GM21367 (cell line): ENCODE results near the gene RELN.

Experiments
- ATAC-seq: cut with Tn5 transposase; IDR thresholded peaks from one replicate; pipeline ENCODE4 v1.9.1; 2021; ENCODE audit not compliant: unreplicated experiment

The RELN gene

DNA sequence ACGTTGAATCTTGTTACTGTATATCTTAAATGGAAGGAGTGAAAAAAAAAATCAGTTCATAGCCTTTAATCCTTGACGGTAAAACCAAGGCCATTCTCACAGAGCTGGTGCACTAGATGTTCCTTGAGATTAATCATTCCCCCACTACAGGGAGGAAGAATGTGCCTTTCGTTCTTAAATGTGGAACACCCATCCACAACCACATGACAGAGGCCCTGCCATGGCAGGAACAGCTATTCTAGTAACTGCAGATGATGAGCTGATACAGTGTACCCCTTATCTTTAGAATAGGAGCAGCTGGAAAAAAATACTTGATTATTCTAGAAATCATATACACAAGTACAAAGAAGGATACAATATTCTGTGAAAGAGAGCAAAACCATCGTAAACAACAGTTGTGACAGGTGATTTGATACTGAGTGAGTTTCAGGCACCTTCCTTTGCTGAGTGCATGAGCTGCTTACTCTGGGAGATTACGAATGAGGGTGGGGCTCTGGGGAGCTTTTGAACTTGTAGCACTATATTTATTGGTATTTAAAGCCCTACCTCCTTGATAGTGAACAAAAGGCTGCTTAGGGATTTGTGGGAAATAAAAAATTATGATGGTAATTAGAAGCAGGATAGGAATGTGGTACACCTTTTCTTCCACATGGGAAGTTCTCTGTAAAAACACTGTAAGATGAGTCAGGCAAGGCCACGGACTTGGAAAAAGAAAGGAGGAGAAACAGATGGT, 299.1 kb downstream of the RELN start:
- no peak for ATAC-seq

DNA sequence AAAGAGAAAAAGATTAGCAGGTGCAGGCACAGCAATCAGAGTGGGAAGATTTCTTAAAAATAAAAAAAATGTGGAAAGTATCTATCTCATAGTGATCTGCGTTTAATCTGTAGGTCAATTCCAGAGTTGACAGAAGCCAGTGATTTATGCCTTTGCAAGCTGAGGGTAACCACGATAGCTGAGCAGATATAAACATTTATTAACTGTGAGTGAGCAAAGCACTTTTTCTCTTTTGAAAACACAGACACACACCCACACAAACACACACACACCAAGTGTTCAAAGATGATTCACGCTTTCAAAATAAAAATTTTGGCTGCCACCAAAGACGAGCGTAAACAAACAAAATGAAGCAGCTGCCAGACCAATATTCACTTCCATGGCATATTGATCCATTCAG, 300.2 kb downstream of the RELN start:
- ATAC-seq: no peak

DNA sequence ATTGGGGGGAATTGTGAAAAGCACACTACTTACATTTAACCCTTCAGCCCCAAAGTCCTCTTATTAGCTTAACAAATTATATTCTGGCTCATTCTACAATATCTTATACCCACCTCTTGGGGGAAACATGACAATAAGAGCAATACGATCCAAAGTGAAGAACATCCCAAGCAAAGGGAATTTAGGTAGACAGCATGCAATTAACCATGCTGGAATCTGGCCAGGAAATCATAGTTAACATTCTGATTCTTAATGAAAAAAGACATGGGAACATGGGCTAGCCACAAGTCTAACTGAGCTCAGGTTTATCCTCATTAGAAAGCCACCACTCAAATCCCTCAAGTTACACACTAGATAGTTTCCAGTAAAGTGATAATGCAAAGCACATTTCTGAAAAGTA, 301.5 kb downstream of the RELN start:
- ATAC-seq: no peak

DNA sequence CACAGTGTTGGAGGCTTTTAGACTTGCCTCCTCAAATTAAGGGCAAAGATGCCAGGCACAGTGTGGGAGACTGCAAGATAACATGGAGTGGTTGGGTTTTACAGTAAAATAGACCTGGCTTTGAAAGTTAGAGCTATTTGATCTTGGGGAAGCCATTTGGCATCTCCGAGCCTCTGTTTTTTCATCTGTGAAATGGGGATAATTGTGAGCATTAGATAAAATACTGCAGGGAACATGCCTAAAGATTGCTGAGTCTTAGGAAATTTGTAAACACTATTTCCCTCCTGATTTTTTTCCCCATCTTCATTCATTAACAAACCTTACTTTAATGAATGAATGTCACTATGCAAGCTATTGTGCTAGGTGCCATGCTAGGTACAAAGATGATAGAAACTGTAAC, 302.2 kb downstream of the RELN start:
- no peak for ATAC-seq

DNA sequence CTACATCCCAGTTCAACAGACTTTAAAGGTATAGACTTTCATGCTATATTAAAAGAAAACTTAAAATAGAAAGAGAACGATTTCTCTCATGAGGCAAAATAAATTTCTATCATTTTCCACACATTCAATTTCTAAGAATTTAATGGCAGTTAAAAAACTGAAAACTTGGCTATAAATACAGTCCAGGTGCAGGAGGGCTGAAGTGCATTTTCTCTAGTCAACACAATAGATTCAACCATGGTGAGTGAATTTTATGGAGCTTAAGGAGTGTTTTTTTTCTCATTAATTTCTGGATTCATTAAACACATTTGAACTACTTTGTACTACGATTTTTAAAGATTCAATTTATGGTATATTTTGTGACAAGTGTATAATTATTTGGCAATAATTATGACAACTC, 302.7 kb downstream of the RELN start:
- ATAC-seq: no peak

DNA sequence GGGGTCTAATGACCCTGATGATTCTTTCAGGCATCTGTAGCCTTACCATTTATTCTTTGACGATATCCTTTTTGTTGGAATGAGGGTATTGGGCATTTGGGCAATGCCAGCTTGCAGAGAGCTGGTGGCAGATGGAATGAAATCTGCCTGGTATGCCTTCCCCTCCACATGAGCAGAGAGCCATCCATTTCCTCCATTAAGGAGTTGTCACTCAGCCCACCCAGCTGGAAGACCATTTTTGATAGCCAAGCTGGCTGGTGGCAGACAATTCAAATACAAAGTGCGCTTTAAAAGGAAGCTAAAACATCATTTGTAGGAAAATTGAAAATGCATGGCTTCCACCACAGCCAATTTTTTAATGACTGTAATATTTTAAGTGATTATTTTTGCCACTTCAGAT, 303.4 kb downstream of the RELN start:
- no peak for ATAC-seq

DNA sequence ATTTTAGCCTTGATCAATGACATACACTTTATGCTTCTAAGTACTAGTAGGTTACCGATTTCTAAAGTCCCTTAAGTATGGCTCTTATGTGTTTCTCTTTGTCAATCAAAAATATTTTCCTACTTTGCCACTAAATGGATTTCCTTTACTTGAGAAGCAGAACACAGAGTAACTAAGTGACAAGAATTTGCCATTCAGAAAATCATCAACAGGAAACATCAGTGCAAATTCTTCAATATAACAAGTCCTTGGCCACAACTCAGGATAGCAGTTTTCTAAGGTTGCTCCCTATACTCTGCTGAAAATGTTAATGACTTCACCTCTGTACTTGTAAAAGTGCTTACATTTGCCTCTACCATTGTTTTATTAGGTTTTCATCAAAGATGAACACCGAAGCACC, 303.8 kb downstream of the RELN start:
- ATAC-seq: no peak

DNA sequence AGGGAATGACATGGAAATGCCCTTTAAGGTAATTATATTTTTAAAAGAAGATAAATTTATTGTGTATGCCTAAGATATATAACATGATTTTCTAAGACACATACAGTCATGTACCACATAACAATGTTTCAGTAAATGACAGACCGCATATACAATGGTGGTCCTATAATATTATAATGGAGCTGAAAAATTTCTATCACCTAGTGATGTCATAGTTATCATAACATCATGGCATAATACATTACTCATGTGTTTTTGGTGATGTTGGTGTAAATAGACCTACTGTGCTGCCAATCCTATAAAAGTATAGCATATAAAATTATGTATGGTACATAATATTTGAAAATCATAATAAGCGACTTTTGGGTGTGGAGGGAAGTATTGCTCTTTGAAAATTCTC, 306.1 kb downstream of the RELN start:
- no peak for ATAC-seq

DNA sequence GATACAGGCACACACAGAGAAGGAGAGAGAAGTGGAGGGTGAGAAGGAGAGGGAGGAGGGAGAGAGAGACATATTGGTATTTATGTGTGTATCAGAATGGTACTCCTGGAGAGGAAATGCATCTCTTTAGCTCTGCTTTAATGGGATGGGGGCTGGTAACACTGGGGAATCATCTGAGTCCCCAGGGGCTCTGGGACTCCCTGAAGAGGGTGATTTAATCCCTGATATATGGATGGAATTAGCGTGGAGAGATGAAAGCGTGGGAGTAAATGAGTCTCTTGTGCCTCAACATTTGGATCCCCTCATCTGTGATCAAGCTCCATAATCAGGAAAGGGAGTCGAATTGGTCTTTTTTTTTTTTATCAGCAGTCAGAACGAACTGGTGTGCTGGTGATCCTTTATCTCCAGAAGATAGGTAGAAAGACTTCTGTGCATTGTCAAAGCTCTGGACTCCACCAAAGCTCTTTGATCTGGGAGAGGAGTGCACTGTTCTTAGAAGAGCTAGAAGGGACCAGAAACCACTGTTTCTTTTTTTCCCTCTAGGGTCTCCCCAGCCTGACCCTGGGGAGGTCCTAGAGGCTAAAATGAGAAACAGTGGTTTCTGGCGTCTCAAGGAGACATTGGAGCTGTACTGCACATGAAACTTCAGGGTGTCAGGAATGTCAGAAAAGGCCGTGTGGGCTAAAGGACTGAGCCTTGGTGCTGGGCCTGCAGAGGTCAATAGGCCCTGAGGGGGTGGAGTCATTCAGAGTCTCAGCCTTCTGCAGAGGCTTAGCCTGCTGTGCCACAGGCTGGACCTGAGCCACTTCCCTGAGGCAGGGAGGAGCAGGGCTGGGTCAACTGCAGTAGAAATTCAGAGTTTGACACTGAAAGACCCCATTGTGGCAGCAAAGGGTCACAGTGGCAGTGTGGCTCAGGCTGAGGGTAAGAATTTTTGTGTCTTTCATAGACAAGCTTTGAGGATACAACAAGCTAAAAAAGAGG, 309.0 kb downstream of the RELN start:
- ATAC-seq: no peak

DNA sequence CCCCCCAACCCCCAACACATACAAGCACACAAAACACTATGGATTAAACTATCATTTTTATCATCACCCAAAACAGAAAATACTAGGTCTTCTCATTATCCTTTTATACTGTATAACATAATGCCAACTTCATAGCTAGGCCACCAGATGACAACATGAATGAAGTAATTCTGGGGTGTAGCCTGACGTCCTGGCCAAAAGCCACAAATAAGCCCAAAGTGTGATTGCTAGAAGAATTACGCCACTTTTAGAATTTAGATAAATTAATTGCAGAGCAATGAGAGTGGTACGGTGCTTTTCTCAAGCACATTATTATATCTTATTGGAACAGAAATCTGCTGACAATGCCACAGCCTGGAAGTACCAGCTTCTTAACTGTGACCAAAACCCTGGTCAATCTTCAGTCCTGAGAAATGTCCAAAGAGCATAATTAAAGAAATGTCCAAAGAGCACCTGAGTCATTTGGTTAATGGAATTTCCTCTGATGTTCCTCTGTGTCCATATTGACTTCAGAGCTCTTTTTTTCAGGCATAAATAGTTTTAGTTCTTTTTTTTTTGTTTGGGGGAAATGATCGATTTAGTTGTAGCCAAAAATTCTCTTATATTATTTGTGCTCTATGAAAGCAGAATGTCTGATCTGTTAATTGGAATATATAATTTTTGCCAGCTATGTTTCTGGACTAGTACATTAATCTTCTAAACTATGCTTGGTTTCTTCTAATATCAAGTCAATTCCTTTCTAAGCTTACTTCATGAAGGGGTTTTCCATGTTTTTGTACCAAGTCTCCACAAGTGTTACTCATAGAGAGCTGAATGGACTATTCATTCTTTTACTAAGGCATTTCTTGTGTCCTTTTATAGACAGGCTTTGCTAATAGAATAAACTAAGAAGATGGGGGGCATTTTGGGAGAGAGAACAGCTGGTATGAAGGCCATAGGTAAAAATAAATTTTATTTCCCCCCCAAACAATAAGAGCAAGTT, 310.0 kb downstream of the RELN start:
- no peak for ATAC-seq

DNA sequence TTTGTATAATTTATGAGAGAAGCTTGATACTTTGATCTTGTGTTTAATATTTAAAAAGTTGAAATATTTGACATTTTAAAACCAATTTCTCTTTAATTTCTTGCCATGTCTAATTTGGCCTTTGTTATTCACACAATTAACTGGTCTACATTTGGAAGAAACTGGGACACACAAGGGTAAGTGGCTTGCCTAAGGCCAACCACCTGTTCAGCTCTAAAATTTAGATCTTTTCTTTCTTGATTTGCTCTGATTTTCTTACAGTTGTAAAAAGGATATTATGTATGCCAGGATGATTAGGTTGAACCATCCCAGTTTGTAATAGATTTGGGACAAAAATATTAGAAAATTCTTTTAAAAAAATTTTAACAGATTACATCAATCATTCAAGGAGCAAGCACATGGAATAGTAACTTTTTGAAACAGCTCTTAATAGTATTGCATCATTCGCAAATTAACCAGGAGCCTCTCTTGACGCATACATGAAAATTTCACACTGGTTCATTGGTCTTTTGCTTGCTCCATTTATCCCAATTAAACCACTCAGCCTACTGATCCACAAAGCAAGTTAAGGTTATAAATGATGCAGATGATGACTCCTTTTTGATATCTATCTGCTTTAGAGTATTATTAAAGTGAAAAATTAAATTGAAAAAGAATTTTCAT, 321.0 kb downstream of the RELN start:
- ATAC-seq: no peak

DNA sequence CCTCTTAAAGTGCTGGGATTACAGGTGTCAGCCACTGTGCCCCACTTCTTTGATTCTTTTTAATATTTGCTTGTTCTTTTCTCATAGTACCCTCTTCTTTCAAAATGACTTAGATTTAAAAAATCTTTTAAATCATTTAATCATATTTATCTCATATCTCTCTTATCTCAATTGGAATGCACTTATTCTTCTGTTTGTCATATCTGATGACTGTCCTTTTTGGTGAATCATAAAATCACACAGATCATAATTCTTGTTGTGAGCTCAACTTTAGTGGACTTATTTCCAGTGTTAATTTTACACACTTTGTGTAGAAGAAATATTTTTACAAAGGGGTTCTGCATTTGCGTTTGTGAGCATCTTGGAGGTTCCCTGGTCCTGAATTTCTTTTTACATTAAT, 323.1 kb downstream of the RELN start:
- ATAC-seq: no peak

DNA sequence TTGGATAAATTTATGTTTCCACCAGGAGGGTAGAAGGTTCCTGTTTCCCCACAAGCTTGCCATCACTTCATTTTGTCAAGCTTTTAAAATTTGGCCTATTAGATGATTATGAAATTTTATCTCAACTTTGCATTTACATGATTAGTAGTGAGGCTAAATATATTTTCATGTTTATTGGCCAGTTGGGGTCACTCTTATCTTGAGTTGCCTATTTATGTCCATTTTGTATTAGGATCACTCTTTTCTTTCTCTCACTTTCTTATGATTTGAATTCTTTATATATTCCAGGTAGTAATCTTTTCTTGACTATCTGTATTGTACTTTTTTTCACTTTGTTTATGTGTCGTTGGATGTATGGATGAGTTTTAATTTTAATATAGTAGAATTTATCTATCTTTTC, 324.9 kb downstream of the RELN start:
- no peak for ATAC-seq

DNA sequence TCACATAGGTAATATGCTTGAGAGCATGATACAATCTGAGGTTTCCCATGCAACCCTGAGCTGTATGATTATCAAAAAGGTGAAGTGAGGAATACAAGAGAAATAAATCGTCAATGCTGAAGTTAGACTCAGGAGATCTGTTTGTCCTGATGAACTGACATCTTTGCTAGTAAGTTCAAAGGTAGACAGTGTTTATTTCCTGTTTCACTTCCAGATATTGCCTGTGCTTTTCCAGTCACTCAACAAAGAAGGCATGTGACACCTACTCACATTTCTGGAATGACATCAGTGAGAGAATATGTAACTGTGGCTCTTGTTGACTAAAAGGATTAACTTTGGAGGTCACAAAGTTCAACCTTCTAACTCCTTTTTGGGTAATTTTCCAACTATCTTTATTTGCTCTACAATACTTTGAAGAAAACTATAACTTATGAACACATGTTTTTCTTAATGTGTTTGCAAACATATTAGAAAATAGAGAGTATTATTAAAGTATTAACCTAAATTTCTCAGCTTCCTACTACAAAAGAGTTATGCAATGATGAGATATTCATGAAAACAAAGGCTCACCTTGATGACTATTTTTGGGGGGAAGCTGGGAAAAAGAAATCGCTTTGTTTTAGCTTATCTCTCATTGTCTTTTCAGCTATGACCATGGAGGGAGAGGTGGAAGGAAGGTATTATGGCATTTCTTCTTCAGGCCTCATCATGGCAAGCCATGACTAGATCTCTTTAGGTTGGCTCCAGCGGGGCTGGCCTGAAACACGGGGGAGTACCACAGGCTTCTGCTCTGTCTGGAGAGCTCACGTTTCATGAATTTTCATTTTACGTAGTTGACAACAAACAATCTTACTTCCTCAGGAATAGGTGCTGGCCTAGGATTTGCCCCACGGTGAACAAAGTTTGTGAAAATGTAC, 328.7 kb downstream of the RELN start:
- ATAC-seq: no peak

DNA sequence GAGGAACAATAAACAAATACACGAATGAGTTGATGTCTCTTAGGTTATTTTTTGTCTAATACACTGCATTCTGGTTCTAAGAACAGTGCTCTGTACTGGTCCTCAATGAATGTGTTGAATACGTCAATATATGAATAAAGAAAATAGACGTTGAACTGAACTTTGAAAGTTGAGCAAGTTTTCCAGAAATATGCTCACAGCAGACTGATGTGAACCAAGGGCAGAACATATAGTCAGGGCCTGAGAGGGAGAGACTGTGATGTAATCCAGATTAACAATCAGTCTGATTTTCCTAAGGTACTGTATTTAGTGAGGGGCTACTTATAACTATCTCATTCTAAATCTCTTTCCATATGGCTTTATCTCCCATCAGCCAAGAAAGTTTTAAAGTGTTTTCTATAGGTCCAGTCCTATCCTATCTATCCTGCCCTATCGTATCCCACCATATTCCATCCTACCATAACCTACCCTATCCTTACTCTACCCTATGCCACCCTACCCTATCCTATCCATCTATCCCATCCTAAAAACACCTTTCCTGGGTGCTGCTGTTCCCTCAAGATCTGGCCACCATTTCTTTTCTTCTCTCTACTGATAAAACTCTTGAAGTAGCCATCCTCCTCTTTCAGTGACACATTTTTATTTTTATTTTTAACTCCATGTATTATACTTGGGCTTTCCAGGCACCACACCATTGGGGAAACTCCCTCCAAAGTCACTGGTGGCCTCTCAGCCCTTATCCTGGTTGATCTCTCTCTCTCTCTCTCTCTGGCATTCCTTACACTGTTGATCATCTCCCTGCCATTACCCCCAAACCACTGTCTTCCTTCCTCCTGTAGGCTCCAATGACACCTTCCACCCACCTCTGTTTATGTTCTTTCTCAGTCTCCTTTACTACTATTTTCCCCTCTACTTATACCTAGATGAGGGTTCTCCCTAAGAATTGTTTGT, 331.1 kb downstream of the RELN start:
- no peak for ATAC-seq

DNA sequence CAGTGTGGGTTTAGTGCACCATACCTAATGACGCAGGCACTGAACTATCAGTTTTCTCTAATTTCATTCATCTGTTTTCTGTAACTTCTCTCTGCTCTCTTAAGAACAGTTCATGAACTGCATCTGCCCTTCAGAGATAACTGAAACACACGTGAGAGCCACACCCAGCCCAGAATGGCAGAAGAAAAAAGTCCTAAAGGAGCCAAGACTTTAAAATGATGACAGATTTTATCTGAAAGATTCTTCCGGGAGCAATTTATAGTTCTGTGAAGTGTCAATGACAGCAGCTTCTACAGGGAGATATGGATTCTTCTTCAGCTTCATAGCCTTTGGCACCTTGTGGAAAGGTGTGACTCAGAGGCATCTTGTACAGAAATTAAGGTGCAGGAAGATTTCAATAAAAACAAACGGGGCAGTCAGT, 332.0 kb downstream of the RELN start:
- no peak for ATAC-seq

DNA sequence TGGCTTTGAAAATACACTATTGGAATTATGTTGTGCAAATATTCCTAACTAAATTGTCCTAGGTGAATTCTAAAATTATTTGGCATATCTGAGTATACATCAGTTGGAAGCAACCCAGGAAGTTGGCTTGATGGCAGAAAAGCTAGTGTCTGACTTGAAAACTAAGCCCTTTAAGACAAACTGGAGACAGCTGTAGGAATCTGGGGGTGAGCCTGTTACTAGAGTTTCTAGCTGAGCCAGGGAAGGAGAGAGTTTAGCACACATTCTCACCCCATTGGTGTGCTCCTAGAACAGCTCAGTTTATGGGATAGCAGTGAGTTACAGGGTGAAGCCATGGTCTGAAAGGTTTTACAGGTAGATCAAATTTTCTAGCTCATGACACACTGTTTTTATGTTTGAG, 333.2 kb downstream of the RELN start:
- ATAC-seq: no peak

DNA sequence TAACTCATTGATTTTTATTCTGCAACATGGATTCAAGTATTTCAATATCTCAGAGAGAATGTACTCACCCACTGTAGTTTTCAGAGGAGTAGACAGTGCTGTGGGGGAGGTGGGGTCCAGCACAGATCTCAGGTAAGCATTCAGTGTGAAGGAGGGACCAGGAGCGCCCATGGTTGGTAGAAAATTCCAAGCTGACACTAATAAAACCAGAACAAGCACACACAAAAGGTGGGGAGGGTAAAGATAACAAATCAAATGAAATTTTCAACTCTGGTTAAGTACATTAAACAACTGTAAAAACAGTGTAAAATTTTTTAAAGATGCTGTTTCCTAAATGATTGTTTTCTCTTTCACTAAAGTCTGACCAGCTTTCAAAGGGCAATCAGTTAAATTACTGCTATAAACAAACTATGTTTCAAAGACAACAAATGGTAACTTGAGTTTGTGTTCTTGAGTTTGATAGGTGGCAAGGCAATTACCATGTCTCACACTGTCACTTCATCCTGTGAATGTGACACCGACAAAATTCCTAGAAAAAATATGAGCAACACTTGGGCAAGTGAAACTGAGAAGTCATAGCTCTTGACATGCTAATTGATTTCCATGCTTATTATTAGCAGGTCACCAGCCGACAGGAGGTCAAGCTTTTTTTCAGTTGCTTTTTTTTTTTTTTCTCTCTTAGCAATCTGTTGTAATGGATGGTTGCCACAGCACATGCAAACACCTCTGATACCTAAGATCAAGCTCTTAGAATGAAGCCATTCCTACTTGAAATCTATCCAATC, 337.7 kb downstream of the RELN start:
- ATAC-seq: no peak
